GM12878 (cell line): ENCODE data around the gene NDUFB2. TPM values are rescaled to one million over a fixed set of nuclear protein-coding genes. Genes with fewer than 3 reads are reported as not detected.
A peak's percentile ranks its signal among the peaks of the same experiment; 100 is the strongest.

Source experiments
- ASH2L ChIP-seq: fragments of 300-600, 200-600 bp; sonication (generic); IDR thresholded peaks from 2 replicates; pipeline ENCODE4 v1.6.1; 2017; ENCODE audit warnings: low read depth, mild to moderate bottlenecking, borderline replicate concordance
- CTCF ChIP-seq, 3 experiments: IDR thresholded peaks in 2 of 3; conservative IDR thresholded peaks in 1 of 3; 2 replicates each; pipeline ENCODE4 v1.5.1; 2011; ENCODE audit warnings: low read depth in 3 of 3, low read length in 3 of 3, mild to moderate bottlenecking in 3 of 3, control low read depth in 2 of 3, moderate library complexity in 2 of 3, inconsistent platforms in 1 of 3, mixed read lengths in 1 of 3; ENCODE audit not compliant: control insufficient read depth in 2 of 3, insufficient read depth in 1 of 3; ENCODE audit errors: extremely low read depth in 1 of 3
- GATAD2B ChIP-seq: fragments of 450-650 bp; conservative IDR thresholded peaks from 2 replicates; pipeline ENCODE4 v1.6.1; 2017; ENCODE audit warnings: low read depth, mild to moderate bottlenecking, moderate library complexity
- IKZF1 ChIP-seq: fragments of 450-650 bp; conservative IDR thresholded peaks from 2 replicates; pipeline ENCODE4 v1.6.1; 2017; ENCODE audit warnings: antibody characterized with exemption, mild to moderate bottlenecking
- KAT2A ChIP-seq: conservative IDR thresholded peaks from 2 replicates; pipeline ENCODE4 v1.6.1; 2011; ENCODE audit warnings: low read depth, low read length; ENCODE audit not compliant: control insufficient read depth
- KLF5 ChIP-seq: fragments of 450-650 bp; IDR thresholded peaks from 2 replicates; pipeline ENCODE4 v1.6.1; 2014; ENCODE audit warnings: mild to moderate bottlenecking; ENCODE audit not compliant: partially characterized antibody
- MXI1 ChIP-seq: fragments of 150-350 bp; IDR thresholded peaks from 2 replicates; pipeline ENCODE4 v1.6.1; 2011; ENCODE audit warnings: low read depth, mild to moderate bottlenecking, inconsistent platforms, low read length, improper control_type of control experiment
- NR2C2 ChIP-seq: IDR thresholded peaks from 2 replicates; pipeline ENCODE4 v1.6.1; 2011; ENCODE audit warnings: borderline replicate concordance, low read depth; ENCODE audit not compliant: control insufficient read depth, insufficient read length
- polyA plus RNA-seq, 11 experiments: library from polyadenylated mRNA; depleted of rRNA in 4 of 11; unstranded in 6 of 11; stranded (reverse) in 5 of 11; fragments of >200 nt; fragmentation: Nextera tagmentation in 4 of 11; fragmentation: Illumina TruSeq in 1 of 11; extraction: Ambion mirVana in 4 of 11; extraction: Trizol in 1 of 11; gene quantifications; 1 replicate in 1 of 11; 2 replicates in 10 of 11; pipeline versions ENCODE4 v1.2.1 to v1.2.3, GENCODE V29; 2011 to 2016; ENCODE audit warnings: inconsistent platforms in 2 of 11, missing spikeins in 2 of 11, low read depth in 1 of 11
- total RNA-seq, 4 experiments: library from RNA; depleted of rRNA in 3 of 4; stranded (reverse); fragments of >200 nt in 3 of 4; fragmentation: Illumina TruSeq in 1 of 4; extraction: Trizol in 1 of 4; gene quantifications; 2 replicates each; pipeline versions ENCODE4 v1.2.1 to v1.2.3, GENCODE V29; 2013 to 2021
- TF ChIP-seq, protein P1 (sequence below): fragments of 450-650 bp; formaldehyde crosslinking; IDR thresholded peaks from 2 replicates; pipeline ENCODE4 v1.4.0; 2020; ENCODE audit warnings: mild to moderate bottlenecking, moderate library complexity
- TF ChIP-seq, protein P2 (sequence below): fragments of 450-650 bp; conservative IDR thresholded peaks from 2 replicates; pipeline ENCODE4 v1.6.1; 2017; ENCODE audit warnings: mild to moderate bottlenecking, moderate library complexity
- TF ChIP-seq, protein P3 (sequence below): fragments of 450-650 bp; IDR thresholded peaks from 2 replicates; pipeline ENCODE4 v1.6.1; 2017; ENCODE audit warnings: mild to moderate bottlenecking, moderate library complexity

NDUFB2 gene
- total and polyA plus RNA-seq, 10 of the 15 experiments (the other 5 are each of a cell fraction or from before 2014, with no cell fraction given): 109 to 1,236 (median 323) TPM

GRCh38 chr7:140673063-140673773 lies 23.3 kb upstream of the NDUFB2 start (continued):
- TF ChIP-seq, protein P1, sequence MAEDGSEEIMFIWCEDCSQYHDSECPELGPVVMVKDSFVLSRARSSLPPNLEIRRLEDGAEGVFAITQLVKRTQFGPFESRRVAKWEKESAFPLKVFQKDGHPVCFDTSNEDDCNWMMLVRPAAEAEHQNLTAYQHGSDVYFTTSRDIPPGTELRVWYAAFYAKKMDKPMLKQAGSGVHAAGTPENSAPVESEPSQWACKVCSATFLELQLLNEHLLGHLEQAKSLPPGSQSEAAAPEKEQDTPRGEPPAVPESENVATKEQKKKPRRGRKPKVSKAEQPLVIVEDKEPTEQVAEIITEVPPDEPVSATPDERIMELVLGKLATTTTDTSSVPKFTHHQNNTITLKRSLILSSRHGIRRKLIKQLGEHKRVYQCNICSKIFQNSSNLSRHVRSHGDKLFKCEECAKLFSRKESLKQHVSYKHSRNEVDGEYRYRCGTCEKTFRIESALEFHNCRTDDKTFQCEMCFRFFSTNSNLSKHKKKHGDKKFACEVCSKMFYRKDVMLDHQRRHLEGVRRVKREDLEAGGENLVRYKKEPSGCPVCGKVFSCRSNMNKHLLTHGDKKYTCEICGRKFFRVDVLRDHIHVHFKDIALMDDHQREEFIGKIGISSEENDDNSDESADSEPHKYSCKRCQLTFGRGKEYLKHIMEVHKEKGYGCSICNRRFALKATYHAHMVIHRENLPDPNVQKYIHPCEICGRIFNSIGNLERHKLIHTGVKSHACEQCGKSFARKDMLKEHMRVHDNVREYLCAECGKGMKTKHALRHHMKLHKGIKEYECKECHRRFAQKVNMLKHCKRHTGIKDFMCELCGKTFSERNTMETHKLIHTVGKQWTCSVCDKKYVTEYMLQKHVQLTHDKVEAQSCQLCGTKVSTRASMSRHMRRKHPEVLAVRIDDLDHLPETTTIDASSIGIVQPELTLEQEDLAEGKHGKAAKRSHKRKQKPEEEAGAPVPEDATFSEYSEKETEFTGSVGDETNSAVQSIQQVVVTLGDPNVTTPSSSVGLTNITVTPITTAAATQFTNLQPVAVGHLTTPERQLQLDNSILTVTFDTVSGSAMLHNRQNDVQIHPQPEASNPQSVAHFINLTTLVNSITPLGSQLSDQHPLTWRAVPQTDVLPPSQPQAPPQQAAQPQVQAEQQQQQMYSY (CRISPR knock-in tag): no peak
- no peak for TF ChIP-seq NR2C2
- 0 out of 6 replicates have a peak, but pooled peaks of 1 of the 3 experiments have one; percentile 2 for TF ChIP-seq CTCF (IDR thresholded peaks at IDR 0.05 in 2 of 3, conservative IDR thresholded peaks at IDR 0.05 in 1 of 3; ENCODE audit: control insufficient read depth in 2 of 3, extremely low read depth in 1 of 3, insufficient read depth in 1 of 3, low read depth in 3 of 3, low read length in 3 of 3)
- TF ChIP-seq IKZF1: peak; percentile 74
- peak; percentile 79 for TF ChIP-seq GATAD2B
- TF ChIP-seq MXI1: no peak
- TF ChIP-seq KLF5: no peak
- TF ChIP-seq, protein P2, sequence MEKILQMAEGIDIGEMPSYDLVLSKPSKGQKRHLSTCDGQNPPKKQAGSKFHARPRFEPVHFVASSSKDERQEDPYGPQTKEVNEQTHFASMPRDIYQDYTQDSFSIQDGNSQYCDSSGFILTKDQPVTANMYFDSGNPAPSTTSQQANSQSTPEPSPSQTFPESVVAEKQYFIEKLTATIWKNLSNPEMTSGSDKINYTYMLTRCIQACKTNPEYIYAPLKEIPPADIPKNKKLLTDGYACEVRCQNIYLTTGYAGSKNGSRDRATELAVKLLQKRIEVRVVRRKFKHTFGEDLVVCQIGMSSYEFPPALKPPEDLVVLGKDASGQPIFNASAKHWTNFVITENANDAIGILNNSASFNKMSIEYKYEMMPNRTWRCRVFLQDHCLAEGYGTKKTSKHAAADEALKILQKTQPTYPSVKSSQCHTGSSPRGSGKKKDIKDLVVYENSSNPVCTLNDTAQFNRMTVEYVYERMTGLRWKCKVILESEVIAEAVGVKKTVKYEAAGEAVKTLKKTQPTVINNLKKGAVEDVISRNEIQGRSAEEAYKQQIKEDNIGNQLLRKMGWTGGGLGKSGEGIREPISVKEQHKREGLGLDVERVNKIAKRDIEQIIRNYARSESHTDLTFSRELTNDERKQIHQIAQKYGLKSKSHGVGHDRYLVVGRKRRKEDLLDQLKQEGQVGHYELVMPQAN: peak; percentile 76
- TF ChIP-seq, protein P3, sequence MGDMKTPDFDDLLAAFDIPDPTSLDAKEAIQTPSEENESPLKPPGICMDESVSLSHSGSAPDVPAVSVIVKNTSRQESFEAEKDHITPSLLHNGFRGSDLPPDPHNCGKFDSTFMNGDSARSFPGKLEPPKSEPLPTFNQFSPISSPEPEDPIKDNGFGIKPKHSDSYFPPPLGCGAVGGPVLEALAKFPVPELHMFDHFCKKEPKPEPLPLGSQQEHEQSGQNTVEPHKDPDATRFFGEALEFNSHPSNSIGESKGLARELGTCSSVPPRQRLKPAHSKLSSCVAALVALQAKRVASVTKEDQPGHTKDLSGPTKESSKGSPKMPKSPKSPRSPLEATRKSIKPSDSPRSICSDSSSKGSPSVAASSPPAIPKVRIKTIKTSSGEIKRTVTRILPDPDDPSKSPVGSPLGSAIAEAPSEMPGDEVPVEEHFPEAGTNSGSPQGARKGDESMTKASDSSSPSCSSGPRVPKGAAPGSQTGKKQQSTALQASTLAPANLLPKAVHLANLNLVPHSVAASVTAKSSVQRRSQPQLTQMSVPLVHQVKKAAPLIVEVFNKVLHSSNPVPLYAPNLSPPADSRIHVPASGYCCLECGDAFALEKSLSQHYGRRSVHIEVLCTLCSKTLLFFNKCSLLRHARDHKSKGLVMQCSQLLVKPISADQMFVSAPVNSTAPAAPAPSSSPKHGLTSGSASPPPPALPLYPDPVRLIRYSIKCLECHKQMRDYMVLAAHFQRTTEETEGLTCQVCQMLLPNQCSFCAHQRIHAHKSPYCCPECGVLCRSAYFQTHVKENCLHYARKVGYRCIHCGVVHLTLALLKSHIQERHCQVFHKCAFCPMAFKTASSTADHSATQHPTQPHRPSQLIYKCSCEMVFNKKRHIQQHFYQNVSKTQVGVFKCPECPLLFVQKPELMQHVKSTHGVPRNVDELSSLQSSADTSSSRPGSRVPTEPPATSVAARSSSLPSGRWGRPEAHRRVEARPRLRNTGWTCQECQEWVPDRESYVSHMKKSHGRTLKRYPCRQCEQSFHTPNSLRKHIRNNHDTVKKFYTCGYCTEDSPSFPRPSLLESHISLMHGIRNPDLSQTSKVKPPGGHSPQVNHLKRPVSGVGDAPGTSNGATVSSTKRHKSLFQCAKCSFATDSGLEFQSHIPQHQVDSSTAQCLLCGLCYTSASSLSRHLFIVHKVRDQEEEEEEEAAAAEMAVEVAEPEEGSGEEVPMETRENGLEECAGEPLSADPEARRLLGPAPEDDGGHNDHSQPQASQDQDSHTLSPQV: no peak
- TF ChIP-seq ASH2L: no peak
- TF ChIP-seq KAT2A: no peak
